HG03354 (cell line): ENCODE data around the gene SLC25A25.

ENCODE experiments used
- ATAC-seq: cut with Tn5 transposase; IDR thresholded peaks from one replicate; pipeline ENCODE4 v1.9.1; 2021; ENCODE audit warnings: mild to moderate bottlenecking; ENCODE audit not compliant: unreplicated experiment, poor library complexity, severe bottlenecking

Gene SLC25A25

DNA sequence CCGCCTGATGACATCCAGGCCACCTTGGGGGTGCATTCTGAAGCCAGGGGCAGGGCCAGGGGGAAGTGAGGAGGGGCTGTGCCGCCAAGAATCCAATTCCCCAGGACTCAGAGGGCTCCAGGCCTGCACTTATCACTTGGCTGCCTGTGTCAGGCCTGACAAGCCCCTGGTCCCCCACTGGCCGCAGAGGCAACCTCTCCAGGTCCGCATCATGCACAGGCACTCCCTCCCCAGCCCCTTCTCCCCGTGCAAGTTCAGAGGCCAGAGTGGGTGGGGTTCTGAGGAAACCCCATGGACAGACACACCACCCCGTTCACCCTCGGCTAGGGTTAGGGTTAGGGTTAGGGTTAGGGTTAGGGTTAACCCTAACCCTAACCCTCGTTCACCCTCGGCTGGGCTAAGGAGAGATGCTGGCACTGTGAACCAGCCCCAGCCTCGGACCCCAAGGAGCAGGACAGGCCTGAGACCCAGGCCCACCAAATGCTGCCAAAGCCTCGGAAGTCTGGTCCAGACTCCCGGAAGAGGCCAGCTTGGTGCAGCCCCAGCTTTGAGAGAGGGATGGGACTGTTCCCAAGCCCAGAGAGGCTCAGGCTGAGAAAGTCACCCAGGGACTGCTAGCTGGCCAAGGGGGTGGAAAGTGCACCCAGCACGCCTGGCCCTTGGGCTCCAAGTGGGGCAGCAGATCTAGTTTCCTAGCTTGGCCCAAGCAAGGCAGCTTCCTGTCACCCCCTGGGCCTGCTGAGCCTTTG lies 86.1 kb downstream of the SLC25A25 start:
- ATAC-seq = no peak

DNA sequence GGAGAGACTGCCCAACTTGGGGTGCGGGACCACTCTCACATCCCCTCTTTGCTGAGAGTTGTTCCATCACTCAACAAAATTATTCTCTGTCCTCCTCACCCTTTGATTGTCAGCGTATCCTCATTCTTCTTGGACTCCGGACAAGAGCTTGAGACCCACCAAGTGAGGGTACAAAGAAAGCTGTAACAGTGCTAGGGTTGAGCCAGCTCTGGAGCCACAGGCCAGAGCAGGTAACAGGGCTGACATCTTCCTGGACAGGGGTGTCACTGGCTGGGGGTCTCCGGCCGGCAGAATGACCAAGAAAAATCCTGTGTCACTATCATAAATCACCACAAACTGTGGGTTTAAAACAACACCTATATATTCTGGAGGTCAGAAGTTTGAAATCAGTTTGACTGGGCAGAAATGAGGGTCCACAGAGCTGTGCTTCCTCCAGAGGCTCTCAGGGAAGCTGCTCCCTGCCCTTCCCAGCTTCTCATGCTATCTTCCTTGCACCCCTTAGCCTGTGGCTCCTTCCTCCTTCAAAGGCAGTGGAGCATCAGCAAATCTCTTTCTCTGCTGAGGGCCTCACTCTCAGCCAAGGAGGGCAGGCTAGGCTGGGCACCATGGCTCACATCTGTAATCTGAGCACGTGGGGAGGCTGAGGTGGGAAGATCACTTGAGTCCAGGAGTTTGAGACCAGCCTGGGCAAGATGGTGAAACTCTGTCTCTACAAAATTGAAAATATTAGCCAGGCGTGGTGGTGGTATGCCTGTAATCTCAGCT lies 87.9 kb downstream of the SLC25A25 start:
- ATAC-seq = no peak
